Caco-2 (cell line): Measurements from ENCODE around the gene TUBGCP6. TPM values are rescaled to one million over a fixed set of nuclear protein-coding genes. Genes with fewer than 3 reads are reported as not detected.
A peak's percentile ranks its signal among the peaks of the same experiment; 100 is the strongest.

Experiments used
- BruUV-seq: library from RNA; stranded (reverse); fragments of 400-500 nt; replicated peaks from 2 replicates; lab custom pipeline; 2021; lab: Mats Ljungman, UMichigan
- CTCF ChIA-PET: fragments of 300-600 bp; sonication (Branson Sonifier 250); formaldehyde crosslinking; loops from one replicate; lab custom pipeline; 2022; ENCODE audit warnings: antibody characterized with exemption; lab: Charles Lee
- POLR2A ChIA-PET: fragments of 300-600 bp; sonication (Branson Sonifier 250); formaldehyde crosslinking; loops from one replicate; lab custom pipeline; 2022; ENCODE audit warnings: antibody characterized with exemption; lab: Charles Lee
- DNase-seq, 2 experiments: peaks; one replicate each; pipeline versions ENCODE4 v3.0.0 to v3.0.0-alpha.2; 2020 to 2022
- H3K27me3 ChIP-seq: replicated peaks from 2 replicates; pipeline ENCODE4 v1.6.0; 2011; ENCODE audit warnings: low read length; ENCODE audit not compliant: control insufficient read depth, insufficient read depth
- H3K36me3 ChIP-seq: 2 replicates; pipeline ENCODE4 v1.5.1; 2011; ENCODE audit warnings: low read length; ENCODE audit not compliant: control insufficient read depth, insufficient read depth
- H3K4me1 ChIP-seq: fragments of 250-450 bp; sonication (Bioruptor Pico); 2 replicates; pipeline ENCODE4 v1.5.1; 2020; ENCODE audit warnings: mild to moderate bottlenecking
- H3K4me3 ChIP-seq: 2 replicates; pipeline ENCODE4 v1.5.1; 2011; ENCODE audit warnings: low read depth, mild to moderate bottlenecking, control low read depth, low read length
- H3K9me3 ChIP-seq: fragments of 250-450 bp; sonication (Bioruptor Pico); 2 replicates; pipeline ENCODE4 v1.5.1; 2020; ENCODE audit warnings: mild to moderate bottlenecking, moderate library complexity
- H3K27ac Mint-ChIP-seq: one replicate; pipeline ENCODE4 v1.8.0; 2022; ENCODE audit warnings: mixed read lengths; ENCODE audit not compliant: unreplicated experiment
- H3K27me3 Mint-ChIP-seq: one replicate; pipeline ENCODE4 v1.8.0; 2022; ENCODE audit warnings: mixed read lengths; ENCODE audit not compliant: insufficient read depth, unreplicated experiment
- H3K36me3 Mint-ChIP-seq: one replicate; pipeline ENCODE4 v1.8.0; 2022; ENCODE audit warnings: mild to moderate bottlenecking, mixed read lengths; ENCODE audit not compliant: insufficient read depth, unreplicated experiment
- H3K4me1 Mint-ChIP-seq: one replicate; pipeline ENCODE4 v1.8.0; 2022; ENCODE audit warnings: low read depth, mixed read lengths; ENCODE audit not compliant: unreplicated experiment
- H3K4me3 Mint-ChIP-seq: one replicate; pipeline ENCODE4 v1.8.0; 2022; ENCODE audit warnings: mild to moderate bottlenecking, moderate library complexity, mixed read lengths; ENCODE audit not compliant: unreplicated experiment
- H3K9me3 Mint-ChIP-seq: one replicate; pipeline ENCODE4 v1.8.0; 2022; ENCODE audit warnings: mixed read lengths; ENCODE audit not compliant: unreplicated experiment
- intact Hi-C: fragments of 100-400 bp; cut with micrococcal nuclease; formaldehyde crosslinking; loops from one replicate; pipeline ENCODE4 v1.10.0; 2022; ENCODE audit not compliant: unreplicated experiment
- total RNA-seq: library from RNA; stranded (reverse); gene quantifications from 2 replicates; pipeline ENCODE4 v1.2.3, GENCODE V29; 2022
- TF ChIP-seq, protein P1 (sequence below), 2 experiments: fragments of 200-600 bp in 1 of 2; IDR thresholded peaks; 1 replicate in 1 of 2; 2 replicates in 1 of 2; pipeline versions ENCODE4 v1.5.1 to v1.8.0; 2011 to 2022; ENCODE audit warnings: antibody characterized with exemption in 1 of 2, control low read depth in 1 of 2, inconsistent platforms in 1 of 2, low read depth in 1 of 2, low read length in 1 of 2, mild to moderate bottlenecking in 1 of 2, moderate library complexity in 1 of 2; ENCODE audit not compliant: insufficient read depth in 1 of 2, severe bottlenecking in 1 of 2, unreplicated experiment in 1 of 2

Gene TUBGCP6
- total RNA-seq, 1 experiment from 2014 or later, result 29.3 TPM

DNA sequence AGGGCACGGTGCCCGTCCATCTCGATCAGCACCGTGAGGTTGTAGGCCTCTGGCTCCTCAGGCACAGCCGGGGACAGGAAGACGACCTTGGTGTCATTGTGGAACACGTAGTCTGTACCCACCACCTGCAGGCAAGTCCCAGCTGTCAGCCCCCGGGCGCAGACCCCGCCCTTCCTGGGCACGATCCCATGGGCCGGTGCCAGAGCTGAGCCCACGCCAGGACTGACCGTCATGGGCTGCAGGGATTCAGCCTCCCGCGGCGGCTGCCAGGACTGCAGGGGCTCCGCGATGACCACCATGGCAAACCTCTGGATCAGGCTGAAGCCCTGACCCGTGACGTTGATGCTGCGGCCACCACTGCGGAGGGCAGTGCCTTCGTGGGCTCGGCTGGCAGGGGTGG lies 37.1 kb upstream of the TUBGCP6 start:
- Mint-ChIP-seq H3K9me3 (no peaks in the 10 kb centered on the region), H3K27me3 (no peaks in the 10 kb centered on the region), H3K4me1 (no peaks in the 10 kb centered on the region), H3K4me3 (peak overlapping the region; percentile 55), H3K36me3 (peaks cover 66% of the 10 kb centered on the region), H3K27ac (peak overlapping the region; percentile 69)
- intact Hi-C loops, result no loop called here
- no TSS peak for BruUV-seq
- TF ChIP-seq, protein P1, sequence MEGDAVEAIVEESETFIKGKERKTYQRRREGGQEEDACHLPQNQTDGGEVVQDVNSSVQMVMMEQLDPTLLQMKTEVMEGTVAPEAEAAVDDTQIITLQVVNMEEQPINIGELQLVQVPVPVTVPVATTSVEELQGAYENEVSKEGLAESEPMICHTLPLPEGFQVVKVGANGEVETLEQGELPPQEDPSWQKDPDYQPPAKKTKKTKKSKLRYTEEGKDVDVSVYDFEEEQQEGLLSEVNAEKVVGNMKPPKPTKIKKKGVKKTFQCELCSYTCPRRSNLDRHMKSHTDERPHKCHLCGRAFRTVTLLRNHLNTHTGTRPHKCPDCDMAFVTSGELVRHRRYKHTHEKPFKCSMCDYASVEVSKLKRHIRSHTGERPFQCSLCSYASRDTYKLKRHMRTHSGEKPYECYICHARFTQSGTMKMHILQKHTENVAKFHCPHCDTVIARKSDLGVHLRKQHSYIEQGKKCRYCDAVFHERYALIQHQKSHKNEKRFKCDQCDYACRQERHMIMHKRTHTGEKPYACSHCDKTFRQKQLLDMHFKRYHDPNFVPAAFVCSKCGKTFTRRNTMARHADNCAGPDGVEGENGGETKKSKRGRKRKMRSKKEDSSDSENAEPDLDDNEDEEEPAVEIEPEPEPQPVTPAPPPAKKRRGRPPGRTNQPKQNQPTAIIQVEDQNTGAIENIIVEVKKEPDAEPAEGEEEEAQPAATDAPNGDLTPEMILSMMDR (IDR thresholded peaks at IDR 0.05; ENCODE audit: insufficient read depth in 1 of 2, low read depth in 1 of 2, low read length in 1 of 2, severe bottlenecking in 1 of 2, unreplicated experiment in 1 of 2), result no peak
- ChIA-PET POLR2A (interaction anchor here (0.6 kb wide), 2 partner anchors 12 to 30 kb away, joined by 3 to 4 read pairs; no protein-coding TSS in a partner anchor), CTCF (no interaction called here)
- Histone ChIP-seq H3K4me3 (no peak overlapping the region), H3K4me1 (peaks cover 18% of the 10 kb centered on the region), H3K27me3 (no peaks in the 10 kb centered on the region), H3K36me3 (peaks cover 13% of the 10 kb centered on the region), H3K9me3 (no peaks in the 10 kb centered on the region)
- no peak for DNase-seq

DNA sequence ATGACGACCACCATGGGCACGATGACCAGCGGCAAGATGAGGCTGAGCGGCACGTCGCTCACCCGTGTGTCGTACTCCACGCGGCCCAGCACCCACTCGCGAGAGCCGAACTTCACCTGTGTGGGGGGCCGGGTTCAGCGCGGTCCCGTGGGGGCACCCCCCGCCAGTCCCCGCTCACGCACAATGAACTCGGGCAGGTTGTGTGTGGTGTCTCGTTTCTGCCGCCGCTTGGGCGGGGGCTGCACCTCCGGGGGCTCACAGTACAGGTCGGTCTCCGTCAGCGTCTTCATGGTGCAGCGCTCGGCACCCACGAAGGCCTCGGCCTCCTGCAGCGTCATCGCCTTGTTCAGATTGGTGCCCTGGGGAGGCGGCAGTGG lies 36.5 kb upstream of the TUBGCP6 start:
- BruUV-seq, result no TSS peak
- H3K27me3 Mint-ChIP-seq, result no peaks in the 10 kb centered on the region
- Histone ChIP-seq H3K4me1 (peaks cover 18% of the 10 kb centered on the region), H3K27me3 (no peaks in the 10 kb centered on the region), H3K36me3 (peaks cover 13% of the 10 kb centered on the region), H3K4me3 (no peak overlapping the region), H3K9me3 (no peaks in the 10 kb centered on the region)
- intact Hi-C loops, result no loop called here
- H3K36me3 Mint-ChIP-seq, result peaks cover 68% of the 10 kb centered on the region
- no peak for DNase-seq
- H3K9me3 Mint-ChIP-seq, result no peaks in the 10 kb centered on the region
- H3K4me3 Mint-ChIP-seq, result no peak overlapping the region
- TF ChIP-seq, protein P1 (IDR thresholded peaks at IDR 0.05; ENCODE audit: insufficient read depth in 1 of 2, low read depth in 1 of 2, low read length in 1 of 2, severe bottlenecking in 1 of 2, unreplicated experiment in 1 of 2), result no peak
- peak overlapping the region; percentile 69 for H3K27ac Mint-ChIP-seq
- ChIA-PET CTCF (no interaction called here), POLR2A (no interaction called here)
- H3K4me1 Mint-ChIP-seq, result no peaks in the 10 kb centered on the region

DNA sequence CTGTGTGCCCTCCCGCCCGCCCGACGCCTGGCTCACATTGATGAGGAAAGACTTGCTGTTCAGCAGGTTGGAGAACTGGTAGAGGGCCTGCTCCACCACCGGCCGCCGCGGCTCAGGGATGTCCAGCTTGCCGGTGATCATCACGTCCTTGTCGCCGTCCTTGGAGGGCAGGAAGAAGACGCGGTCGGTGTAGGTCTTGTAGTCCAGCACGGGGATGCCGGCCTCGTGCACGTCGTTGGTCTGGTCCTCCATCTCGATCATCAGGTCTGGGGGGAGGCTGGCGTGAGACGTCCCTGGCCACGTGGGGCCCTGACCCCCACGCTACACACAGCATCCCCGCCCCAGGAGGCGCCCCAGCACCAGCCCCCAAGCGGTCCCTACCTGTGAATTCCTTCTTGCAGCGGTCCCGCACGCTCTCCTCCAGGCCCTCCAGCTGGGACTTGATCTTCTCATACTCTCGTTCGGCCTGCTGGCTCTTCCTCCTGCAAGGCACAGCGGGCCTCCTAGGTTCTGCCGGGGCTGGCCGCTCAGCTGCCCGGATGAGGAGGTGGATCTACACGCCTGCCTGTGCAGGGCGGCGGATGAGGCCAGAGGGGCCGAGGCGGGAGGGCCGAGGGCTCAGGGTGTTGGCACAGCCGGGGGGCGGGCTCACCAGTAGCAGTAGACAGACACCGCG lies 36.0 kb upstream of the TUBGCP6 start:
- DNase-seq, result no peak
- intact Hi-C loops, result no loop called here
- no peak overlapping the region for H3K4me3 Mint-ChIP-seq
- peaks cover 18% of the 10 kb centered on the region for H3K4me1 ChIP-seq
- H3K27me3 ChIP-seq, result no peaks in the 10 kb centered on the region
- BruUV-seq, result TSS peak; percentile 39
- H3K36me3 ChIP-seq, result peaks cover 14% of the 10 kb centered on the region
- ChIA-PET POLR2A (no interaction called here), CTCF (no interaction called here)
- no peaks in the 10 kb centered on the region for H3K9me3 Mint-ChIP-seq
- H3K4me1 Mint-ChIP-seq, result no peaks in the 10 kb centered on the region
- TF ChIP-seq, protein P1 (IDR thresholded peaks at IDR 0.05; ENCODE audit: insufficient read depth in 1 of 2, low read depth in 1 of 2, low read length in 1 of 2, severe bottlenecking in 1 of 2, unreplicated experiment in 1 of 2), result no peak
- H3K36me3 Mint-ChIP-seq, result peaks cover 68% of the 10 kb centered on the region
- H3K9me3 ChIP-seq, result no peaks in the 10 kb centered on the region
- H3K4me3 ChIP-seq, result no peak overlapping the region
- no peak overlapping the region for H3K27ac Mint-ChIP-seq
- H3K27me3 Mint-ChIP-seq, result no peaks in the 10 kb centered on the region
